Measurements from ENCODE around the gene GLIPR1.
"Not testable (repeated sequence)": the region's sequence is repeated elsewhere in the genome, so short reads cannot be mapped to it uniquely, and the experiment has no call there.

GLIPR1 gene

DNA sequence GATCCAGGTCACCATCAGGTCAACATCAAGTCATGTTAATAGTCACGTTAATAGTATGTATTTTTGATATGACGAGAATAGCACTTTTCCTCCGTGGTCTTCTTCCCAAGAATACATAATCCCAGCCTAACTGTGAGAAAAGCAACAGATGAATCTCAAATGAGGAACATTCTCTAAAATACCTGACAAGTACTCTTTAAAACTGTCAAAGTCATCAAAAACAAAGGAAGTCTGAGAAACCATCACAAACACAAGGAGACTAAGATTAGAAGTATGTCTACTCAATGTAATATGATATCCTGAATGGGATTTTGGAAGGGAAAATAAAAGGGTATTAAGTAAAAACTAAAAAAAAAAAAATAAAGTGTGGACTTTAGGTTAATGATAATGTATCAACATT lies 36.8 kb upstream of the GLIPR1 start:
- Histone ChIP-seq H3K9me3 (ENCODE audit: low read depth, low read length) (no peaks in the 10 kb centered on the region), H3K27ac (no peak overlapping the region), H3K9ac (ENCODE audit: insufficient read length) (no peak overlapping the region), H3K36me3 (ENCODE audit: insufficient read depth, low read length) (no peaks in the 10 kb centered on the region), H3K4me3 (no peak overlapping the region)
- TF ChIP-seq FOXP2 (optimal IDR thresholded peaks at IDR 0.05; ENCODE audit: control extremely low read depth, extremely low read length, insufficient read depth): no peak
- no peak for TF ChIP-seq EZH2 (IDR thresholded peaks at IDR 0.05)
- no peak for TF ChIP-seq POLR2AphosphoS5 (IDR thresholded peaks at IDR 0.05; ENCODE audit: borderline replicate concordance, low read depth, low read length)
- DNase-seq (ENCODE audit: low read depth, low spot score): no peak

DNA sequence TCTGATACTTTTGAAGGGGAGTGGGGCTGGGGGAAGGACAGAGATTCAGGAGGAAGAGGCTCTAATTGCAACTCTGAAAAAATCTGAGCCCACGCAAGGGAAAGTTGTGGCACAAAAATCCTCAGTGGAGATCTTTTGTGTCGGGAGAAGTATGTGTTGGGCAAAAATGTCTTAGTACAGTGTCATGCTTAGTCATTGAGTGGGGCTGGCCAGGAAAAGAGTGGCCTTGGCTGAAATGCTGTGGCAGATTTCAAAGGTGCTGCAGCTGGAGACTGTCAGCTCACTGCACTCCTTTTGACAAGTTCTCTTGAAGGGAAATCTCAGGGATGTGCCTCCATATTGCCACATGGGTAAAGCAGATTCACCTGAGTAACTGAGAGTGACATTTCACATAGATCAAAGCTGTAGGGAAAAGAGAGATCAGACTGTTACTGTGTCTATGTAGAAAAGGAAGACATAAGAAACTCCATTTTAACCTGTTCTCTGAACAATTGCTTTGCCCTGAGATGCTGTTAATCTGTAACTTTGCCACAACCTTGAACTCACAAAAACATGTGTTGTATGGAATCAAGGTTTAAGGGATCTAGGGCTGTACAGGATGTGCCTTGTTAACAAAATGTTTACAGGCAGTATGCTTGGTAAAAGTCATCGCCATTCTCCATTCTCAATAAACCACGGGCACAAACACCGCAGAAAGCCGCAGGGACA lies 36.0 kb upstream of the GLIPR1 start:
- H3K27ac ChIP-seq: no peak overlapping the region
- no peak for TF ChIP-seq EZH2 (IDR thresholded peaks at IDR 0.05)
- TF ChIP-seq POLR2AphosphoS5 (IDR thresholded peaks at IDR 0.05; ENCODE audit: borderline replicate concordance, low read depth, low read length): no peak
- no peak for TF ChIP-seq FOXP2 (optimal IDR thresholded peaks at IDR 0.05; ENCODE audit: control extremely low read depth, extremely low read length, insufficient read depth)

DNA sequence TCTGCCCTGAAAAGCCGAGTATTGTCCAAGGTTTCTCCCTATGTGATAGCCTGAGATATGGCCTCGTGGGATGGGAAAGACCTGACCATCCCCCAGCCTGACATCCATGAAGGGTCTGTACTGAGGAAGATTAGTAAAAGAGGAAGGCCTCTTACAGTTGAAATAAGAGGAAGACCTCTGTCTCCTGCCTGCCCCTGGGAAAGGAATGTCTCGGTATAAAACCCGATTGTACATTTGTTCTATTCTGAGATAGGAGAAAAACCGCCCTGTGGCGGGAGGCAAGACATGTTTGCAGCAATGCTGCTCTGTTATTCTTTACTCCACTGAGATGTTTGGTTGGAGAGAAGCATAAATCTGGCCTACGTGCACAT lies 35.4 kb upstream of the GLIPR1 start:
- not testable (repeated sequence) for H3K4me3 ChIP-seq; H3K9ac ChIP-seq (ENCODE audit: insufficient read length); DNase-seq (ENCODE audit: low read depth, low spot score); H3K27ac ChIP-seq; H3K36me3 ChIP-seq (ENCODE audit: insufficient read depth, low read length); H3K9me3 ChIP-seq (ENCODE audit: low read depth, low read length)

More for the DNA sequence above, 36.0 kb upstream of the GLIPR1 start:
- Histone ChIP-seq H3K36me3 (ENCODE audit: insufficient read depth, low read length) (no peaks in the 10 kb centered on the region), H3K9me3 (ENCODE audit: low read depth, low read length) (no peaks in the 10 kb centered on the region), H3K4me3 (no peak overlapping the region), H3K9ac (ENCODE audit: insufficient read length) (no peak overlapping the region)
- no peak for DNase-seq (ENCODE audit: low read depth, low spot score)

DNA sequence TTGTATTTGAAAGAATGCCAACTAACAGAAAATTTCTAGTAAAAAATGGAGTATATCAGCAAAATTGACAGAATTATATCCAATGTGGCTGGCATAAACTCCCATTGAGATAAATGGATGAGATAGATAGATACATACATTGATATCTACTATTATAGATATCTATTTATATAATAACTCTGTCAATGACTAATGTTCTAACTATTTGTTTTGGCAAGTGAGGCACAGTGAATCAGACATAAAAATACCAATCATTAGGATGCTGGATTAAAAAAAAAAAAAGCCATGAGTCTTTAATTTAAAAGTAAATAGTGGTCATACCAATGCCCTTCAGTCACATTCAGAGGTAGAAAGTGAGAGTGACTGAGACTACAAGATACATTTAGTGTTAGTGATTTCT lies 33.7 kb upstream of the GLIPR1 start:
- DNase-seq (ENCODE audit: low read depth, low spot score): no peak
- Histone ChIP-seq H3K27ac (no peak overlapping the region), H3K36me3 (ENCODE audit: insufficient read depth, low read length) (no peaks in the 10 kb centered on the region), H3K9ac (ENCODE audit: insufficient read length) (no peak overlapping the region), H3K9me3 (ENCODE audit: low read depth, low read length) (no peaks in the 10 kb centered on the region), H3K4me3 (no peak overlapping the region)
- no peak for TF ChIP-seq POLR2AphosphoS5 (IDR thresholded peaks at IDR 0.05; ENCODE audit: borderline replicate concordance, low read depth, low read length)
- TF ChIP-seq EZH2 (IDR thresholded peaks at IDR 0.05): no peak
- TF ChIP-seq FOXP2 (optimal IDR thresholded peaks at IDR 0.05; ENCODE audit: control extremely low read depth, extremely low read length, insufficient read depth): no peak

DNA sequence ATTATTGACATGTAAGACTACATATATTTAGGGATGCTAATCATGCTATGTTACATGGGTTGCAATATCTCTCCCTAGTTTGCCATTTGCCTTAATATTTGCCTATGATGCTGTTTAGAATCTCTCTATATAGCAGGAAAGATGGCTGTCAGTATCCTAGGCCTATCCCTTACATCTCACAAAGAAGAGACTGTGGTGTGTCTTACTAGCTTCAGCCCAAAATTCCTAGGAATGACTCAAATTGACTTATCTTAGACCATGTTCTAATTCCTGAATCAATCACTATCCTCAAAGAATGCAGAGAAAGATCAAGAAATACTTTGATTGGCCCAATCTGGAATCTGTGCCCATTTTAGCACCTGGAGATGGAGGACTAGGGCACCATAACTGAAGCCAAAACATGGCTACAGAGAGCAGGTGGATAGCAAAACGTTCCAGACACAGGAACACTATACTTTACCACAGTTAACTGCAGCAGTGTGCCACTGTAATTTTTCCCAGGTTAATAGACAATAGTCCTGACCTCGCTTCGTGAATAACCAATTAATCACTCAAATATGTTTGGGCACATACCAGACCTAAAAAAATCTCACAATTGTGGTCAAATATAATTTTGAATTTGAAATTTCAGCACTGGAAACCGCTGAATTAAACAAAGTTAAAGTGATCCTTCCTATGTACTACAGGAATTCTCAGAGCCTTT lies 32.7 kb upstream of the GLIPR1 start:
- Histone ChIP-seq H3K9ac (ENCODE audit: insufficient read length) (no peak overlapping the region), H3K27ac (no peak overlapping the region), H3K9me3 (ENCODE audit: low read depth, low read length) (no peaks in the 10 kb centered on the region), H3K36me3 (ENCODE audit: insufficient read depth, low read length) (no peaks in the 10 kb centered on the region), H3K4me3 (no peak overlapping the region)
- DNase-seq (ENCODE audit: low read depth, low spot score): no peak
- no peak for TF ChIP-seq EZH2 (IDR thresholded peaks at IDR 0.05)
- TF ChIP-seq POLR2AphosphoS5 (IDR thresholded peaks at IDR 0.05; ENCODE audit: borderline replicate concordance, low read depth, low read length): no peak

DNA sequence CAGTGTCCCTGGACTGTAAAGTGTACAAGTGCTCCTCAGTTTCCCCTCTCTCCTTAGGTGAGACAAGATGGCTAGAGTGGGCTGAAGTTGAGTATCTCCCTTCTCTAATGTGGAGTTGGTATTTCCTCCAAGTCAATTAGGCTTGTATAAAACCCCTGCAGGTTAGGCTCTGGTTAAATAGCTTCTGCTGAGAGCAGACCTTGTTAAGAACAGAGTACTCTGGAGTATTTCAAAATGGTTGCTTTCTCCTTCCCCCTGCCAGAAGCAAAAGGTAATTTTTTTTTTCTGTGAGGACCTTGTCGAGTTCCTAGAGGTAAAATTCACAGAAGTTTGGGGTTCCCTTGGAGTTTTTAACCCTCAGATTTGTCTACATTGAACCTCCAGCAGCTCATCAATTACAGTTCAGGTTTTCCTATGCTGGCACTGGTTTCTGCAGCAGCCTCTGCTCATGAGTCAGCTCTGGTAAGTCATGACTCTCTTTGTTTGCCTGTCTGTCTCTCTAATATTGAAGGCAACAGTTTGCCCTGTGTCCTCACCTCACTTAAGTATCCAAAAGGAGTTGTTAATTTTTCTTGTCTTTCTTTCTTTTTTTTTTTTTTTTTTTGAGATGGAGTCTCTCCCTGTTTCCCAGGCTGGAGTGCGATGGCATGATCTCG lies 27.8 kb upstream of the GLIPR1 start:
- Histone ChIP-seq H3K27ac (no peak overlapping the region), H3K4me3 (no peak overlapping the region), H3K9ac (ENCODE audit: insufficient read length) (no peak overlapping the region), H3K9me3 (ENCODE audit: low read depth, low read length) (no peaks in the 10 kb centered on the region), H3K36me3 (ENCODE audit: insufficient read depth, low read length) (no peaks in the 10 kb centered on the region)
- DNase-seq (ENCODE audit: low read depth, low spot score): no peak
- no peak for TF ChIP-seq EZH2 (IDR thresholded peaks at IDR 0.05)
- no peak for TF ChIP-seq POLR2AphosphoS5 (IDR thresholded peaks at IDR 0.05; ENCODE audit: borderline replicate concordance, low read depth, low read length)
- no peak for TF ChIP-seq FOXP2 (optimal IDR thresholded peaks at IDR 0.05; ENCODE audit: control extremely low read depth, extremely low read length, insufficient read depth)

DNA sequence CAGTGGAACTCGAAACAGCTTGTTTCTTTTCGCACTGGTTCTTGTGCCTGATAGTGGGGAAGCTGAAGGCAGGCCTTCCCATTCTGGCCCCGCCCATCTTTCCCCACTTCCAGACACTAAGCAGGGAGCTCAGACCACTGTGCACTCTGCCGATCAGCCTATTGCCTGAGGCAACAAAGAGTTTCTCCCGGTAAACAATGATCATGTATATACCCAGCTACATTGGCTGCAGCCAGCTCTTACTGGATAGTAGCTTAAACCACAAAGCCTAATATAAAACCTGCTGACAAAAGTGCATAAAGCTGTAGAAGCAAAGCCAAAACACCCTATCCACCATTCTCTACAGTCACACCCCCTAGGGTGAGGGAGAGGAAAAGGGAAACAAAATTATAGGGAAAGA lies 24.7 kb upstream of the GLIPR1 start:
- no peaks in the 10 kb centered on the region for H3K36me3 ChIP-seq (ENCODE audit: insufficient read depth, low read length)
- peak overlapping the region; percentile 67 for H3K4me3 ChIP-seq
- H3K27ac ChIP-seq: peak overlapping the region; percentile 73
- H3K9me3 ChIP-seq (ENCODE audit: low read depth, low read length): peaks cover 3% of the 10 kb centered on the region; the same call in 1 of the 2 replicates
- H3K9ac ChIP-seq (ENCODE audit: insufficient read length): no peak overlapping the region
- TF ChIP-seq FOXP2 (optimal IDR thresholded peaks at IDR 0.05; ENCODE audit: control extremely low read depth, extremely low read length, insufficient read depth) (no peak), EZH2 (IDR thresholded peaks at IDR 0.05) (no peak), POLR2AphosphoS5 (IDR thresholded peaks at IDR 0.05; ENCODE audit: borderline replicate concordance, low read depth, low read length) (no peak)
- peak; percentile 76 for DNase-seq (ENCODE audit: low read depth, low spot score)

DNA sequence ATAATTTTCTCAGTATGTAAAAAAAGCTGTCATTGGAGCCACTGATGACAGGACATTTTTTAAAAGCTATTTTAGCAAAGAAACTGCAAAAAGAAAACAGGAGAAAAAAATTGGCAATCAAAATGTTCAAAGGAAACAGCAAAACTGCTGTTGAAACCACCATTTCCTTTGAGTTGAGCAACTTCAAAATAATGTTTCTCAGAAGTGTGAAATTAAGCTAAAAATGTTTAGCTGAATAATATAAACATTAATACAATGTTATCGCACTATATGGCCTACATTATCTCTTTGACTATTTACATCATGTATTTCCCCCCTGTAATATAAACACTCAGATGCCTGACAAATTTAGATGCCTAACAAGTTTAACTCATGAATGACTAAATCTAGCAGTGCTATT lies 23.4 kb upstream of the GLIPR1 start:
- peaks cover 3% of the 10 kb centered on the region; the same call in 1 of the 2 replicates for H3K9me3 ChIP-seq (ENCODE audit: low read depth, low read length)
- no peak for DNase-seq (ENCODE audit: low read depth, low spot score)
- no peaks in the 10 kb centered on the region for H3K36me3 ChIP-seq (ENCODE audit: insufficient read depth, low read length)
- no peak overlapping the region for H3K9ac ChIP-seq (ENCODE audit: insufficient read length)
- no peak overlapping the region for H3K27ac ChIP-seq
- H3K4me3 ChIP-seq: no peak overlapping the region
- TF ChIP-seq FOXP2 (optimal IDR thresholded peaks at IDR 0.05; ENCODE audit: control extremely low read depth, extremely low read length, insufficient read depth): no peak

DNA sequence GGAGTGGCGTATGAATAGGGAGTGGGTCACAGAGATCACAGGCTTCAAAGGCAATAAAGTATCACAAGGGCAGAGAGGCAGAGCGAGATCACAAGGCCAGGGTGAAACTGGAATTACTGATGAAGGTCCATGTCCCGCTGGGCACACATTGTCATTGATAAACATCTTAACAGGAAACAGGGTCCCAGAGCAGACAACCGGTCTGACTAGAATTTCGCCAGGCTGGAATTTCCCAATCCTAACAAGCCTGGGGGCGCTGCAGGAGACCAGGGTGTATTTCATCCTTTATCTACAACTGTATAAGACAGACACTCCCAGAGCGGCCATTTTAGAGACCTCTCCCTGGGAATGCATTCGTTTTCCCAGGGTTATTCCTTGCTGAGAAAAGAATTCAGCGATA lies 22.7 kb upstream of the GLIPR1 start:
- not testable (repeated sequence) for H3K4me3 ChIP-seq; DNase-seq (ENCODE audit: low read depth, low spot score); H3K27ac ChIP-seq; H3K36me3 ChIP-seq (ENCODE audit: insufficient read depth, low read length); H3K9ac ChIP-seq (ENCODE audit: insufficient read length); H3K9me3 ChIP-seq (ENCODE audit: low read depth, low read length)
